ENCODE measurements around the gene KCNMA1. TPM values are rescaled to one million over a fixed set of nuclear protein-coding genes. Genes with fewer than 3 reads are reported as not detected.

The KCNMA1 gene
- total RNA-seq, 2 donors from 2014 or later: 29.1 to 37.9 TPM

DNA sequence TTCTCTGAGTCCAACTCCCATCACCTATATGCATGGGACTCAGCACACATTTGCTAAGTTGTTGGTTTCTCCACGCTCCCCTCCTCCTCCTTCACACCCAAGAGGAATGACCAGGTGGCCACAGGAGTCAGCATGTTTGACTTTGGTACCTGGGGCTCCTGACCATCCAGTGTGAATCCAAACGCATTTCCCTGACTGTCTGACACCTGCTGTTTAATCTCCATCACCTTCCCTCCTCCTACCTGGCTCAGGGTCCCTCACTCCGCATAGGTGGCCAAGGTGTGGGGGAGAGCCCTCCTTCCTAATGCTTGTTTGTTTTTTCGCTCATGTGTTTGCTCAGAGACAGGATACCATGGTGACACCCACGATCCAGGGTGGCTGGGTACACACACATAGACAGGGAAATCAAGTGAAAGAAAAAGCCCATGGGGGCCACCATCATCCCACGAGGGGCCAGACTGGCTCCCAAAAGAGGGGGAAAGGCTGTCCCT, 194.9 kb downstream of the KCNMA1 start:
- no peak overlapping the region for H3K4me3 ChIP-seq
- WGBS: 66% methylated on average over 6 of the region's 6 CpGs
- intact Hi-C loops (cut with DNase I): no loop called here

GRCh38 chr10:77441353-77442166, 196.0 kb downstream of the KCNMA1 start:
- Histone ChIP-seq H3K9me3 (no peaks in the 10 kb centered on the region), H3K27me3 (replicated peaks; ENCODE audit: insufficient read depth) (no peaks in the 10 kb centered on the region), H3K4me3 (no peak overlapping the region), H3K27ac (no peak overlapping the region), H3K4me1 (replicated peaks) (no peaks in the 10 kb centered on the region), H3K36me3 (no peaks in the 10 kb centered on the region)
- WGBS: 74% methylated on average over 8 of the region's 8 CpGs
- intact Hi-C loops (cut with DNase I): no loop called here
- TF ChIP-seq POLR2A (IDR thresholded peaks at IDR 0.05) (no peak), POLR2AphosphoS5 (IDR thresholded peaks at IDR 0.05) (no peak)
- TF ChIP-seq, protein P1, sequence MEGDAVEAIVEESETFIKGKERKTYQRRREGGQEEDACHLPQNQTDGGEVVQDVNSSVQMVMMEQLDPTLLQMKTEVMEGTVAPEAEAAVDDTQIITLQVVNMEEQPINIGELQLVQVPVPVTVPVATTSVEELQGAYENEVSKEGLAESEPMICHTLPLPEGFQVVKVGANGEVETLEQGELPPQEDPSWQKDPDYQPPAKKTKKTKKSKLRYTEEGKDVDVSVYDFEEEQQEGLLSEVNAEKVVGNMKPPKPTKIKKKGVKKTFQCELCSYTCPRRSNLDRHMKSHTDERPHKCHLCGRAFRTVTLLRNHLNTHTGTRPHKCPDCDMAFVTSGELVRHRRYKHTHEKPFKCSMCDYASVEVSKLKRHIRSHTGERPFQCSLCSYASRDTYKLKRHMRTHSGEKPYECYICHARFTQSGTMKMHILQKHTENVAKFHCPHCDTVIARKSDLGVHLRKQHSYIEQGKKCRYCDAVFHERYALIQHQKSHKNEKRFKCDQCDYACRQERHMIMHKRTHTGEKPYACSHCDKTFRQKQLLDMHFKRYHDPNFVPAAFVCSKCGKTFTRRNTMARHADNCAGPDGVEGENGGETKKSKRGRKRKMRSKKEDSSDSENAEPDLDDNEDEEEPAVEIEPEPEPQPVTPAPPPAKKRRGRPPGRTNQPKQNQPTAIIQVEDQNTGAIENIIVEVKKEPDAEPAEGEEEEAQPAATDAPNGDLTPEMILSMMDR (IDR thresholded peaks at IDR 0.05): no peak
- no peak for DNase-seq (ENCODE audit: low spot score)

More for the DNA sequence above, 194.9 kb downstream of the KCNMA1 start:
- no peak for TF ChIP-seq POLR2A (IDR thresholded peaks at IDR 0.05)
- TF ChIP-seq, protein P1 (IDR thresholded peaks at IDR 0.05): no peak
- TF ChIP-seq POLR2AphosphoS5 (IDR thresholded peaks at IDR 0.05): no peak
- no peak for DNase-seq (ENCODE audit: low spot score)
- Histone ChIP-seq H3K9me3 (no peaks in the 10 kb centered on the region), H3K27ac (no peak overlapping the region), H3K27me3 (replicated peaks; ENCODE audit: insufficient read depth) (no peaks in the 10 kb centered on the region), H3K36me3 (no peaks in the 10 kb centered on the region), H3K4me1 (replicated peaks) (no peaks in the 10 kb centered on the region)

- no peak for DNase-seq (ENCODE audit: low spot score)
- Histone ChIP-seq H3K4me3 (no peak overlapping the region), H3K27me3 (replicated peaks; ENCODE audit: insufficient read depth) (no peaks in the 10 kb centered on the region), H3K4me1 (replicated peaks) (no peaks in the 10 kb centered on the region), H3K9me3 (no peaks in the 10 kb centered on the region), H3K36me3 (no peaks in the 10 kb centered on the region), H3K27ac (no peak overlapping the region)
- 57% methylated on average over 3 of the region's 3 CpGs for WGBS
- intact Hi-C loops (cut with DNase I): no loop called here
- TF ChIP-seq, protein P1 (IDR thresholded peaks at IDR 0.05): no peak
- TF ChIP-seq POLR2A (IDR thresholded peaks at IDR 0.05) (no peak), POLR2AphosphoS5 (IDR thresholded peaks at IDR 0.05) (no peak)
These were observed 201.2 kb downstream of the KCNMA1 start for GRCh38 chr10:77436257-77436975.

DNA sequence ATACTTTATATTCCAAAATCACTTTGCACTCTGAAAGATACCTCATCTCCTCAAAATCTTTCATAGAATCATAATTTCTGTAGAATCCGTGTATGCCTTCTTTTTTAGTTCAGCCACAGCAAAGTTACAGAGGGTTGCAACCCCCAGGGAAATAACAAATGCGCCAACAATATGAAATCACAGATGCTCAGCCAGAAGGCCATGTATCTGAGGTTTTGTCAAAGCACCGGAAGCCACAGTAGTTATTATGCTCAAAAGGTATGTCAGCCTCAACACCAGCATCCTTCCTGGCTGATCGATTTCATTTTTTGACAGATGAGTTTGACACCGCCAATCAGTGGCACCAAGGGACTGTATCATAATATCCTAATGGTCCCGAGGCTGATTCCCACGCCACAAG, 204.1 kb downstream of the KCNMA1 start:
- H3K4me1 ChIP-seq (replicated peaks): no peaks in the 10 kb centered on the region
- no peaks in the 10 kb centered on the region for H3K9me3 ChIP-seq
- no peaks in the 10 kb centered on the region for H3K36me3 ChIP-seq
- no peak for DNase-seq (ENCODE audit: low spot score)
- TF ChIP-seq POLR2A (IDR thresholded peaks at IDR 0.05) (no peak), POLR2AphosphoS5 (IDR thresholded peaks at IDR 0.05) (no peak)
- TF ChIP-seq, protein P1 (IDR thresholded peaks at IDR 0.05): no peak
- no peaks in the 10 kb centered on the region for H3K27me3 ChIP-seq (replicated peaks; ENCODE audit: insufficient read depth)
- 93% methylated on average over 7 of the region's 7 CpGs for WGBS
- H3K4me3 ChIP-seq: no peak overlapping the region
- intact Hi-C loops (cut with DNase I): no loop called here
- no peak overlapping the region for H3K27ac ChIP-seq
